DND-41 (cell line): ENCODE data around the gene SMIM32.

ENCODE experiments used
- EZH2 ChIP-seq: IDR thresholded peaks from 3 replicates; pipeline ENCODE4 v1.6.1; 2012; ENCODE audit warnings: borderline replicate concordance, low read depth, mild to moderate bottlenecking, moderate library complexity, low read length, inconsistent platforms; ENCODE audit not compliant: severe bottlenecking
- TF ChIP-seq, protein P1 (sequence below): IDR thresholded peaks from 2 replicates; pipeline ENCODE4 v1.5.1; 2012; ENCODE audit warnings: borderline replicate concordance, low read length, moderate library complexity, mild to moderate bottlenecking; ENCODE audit not compliant: poor library complexity, severe bottlenecking; ENCODE audit errors: extremely low read depth

DNA sequence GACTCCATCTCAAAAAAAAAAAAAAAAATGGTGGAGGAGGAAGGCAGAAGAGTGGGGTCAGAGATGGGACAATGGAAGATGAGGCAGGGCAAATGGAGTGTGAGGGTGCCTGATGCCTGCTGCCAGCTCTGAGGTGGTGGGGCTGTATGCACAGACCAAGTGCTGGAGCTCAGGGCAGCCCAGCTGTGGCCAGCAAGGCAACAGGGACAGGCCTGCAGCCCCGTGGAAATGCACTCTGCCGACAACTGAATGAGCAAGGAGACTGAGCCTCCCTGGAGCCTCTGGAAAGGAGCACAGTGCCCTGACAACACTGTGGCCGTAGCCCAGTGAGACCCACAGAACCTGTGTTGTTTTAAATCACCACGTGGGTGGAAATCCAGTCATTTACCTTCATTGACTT is 22.9 kb upstream of the SMIM32 start:
- TF ChIP-seq, protein P1, sequence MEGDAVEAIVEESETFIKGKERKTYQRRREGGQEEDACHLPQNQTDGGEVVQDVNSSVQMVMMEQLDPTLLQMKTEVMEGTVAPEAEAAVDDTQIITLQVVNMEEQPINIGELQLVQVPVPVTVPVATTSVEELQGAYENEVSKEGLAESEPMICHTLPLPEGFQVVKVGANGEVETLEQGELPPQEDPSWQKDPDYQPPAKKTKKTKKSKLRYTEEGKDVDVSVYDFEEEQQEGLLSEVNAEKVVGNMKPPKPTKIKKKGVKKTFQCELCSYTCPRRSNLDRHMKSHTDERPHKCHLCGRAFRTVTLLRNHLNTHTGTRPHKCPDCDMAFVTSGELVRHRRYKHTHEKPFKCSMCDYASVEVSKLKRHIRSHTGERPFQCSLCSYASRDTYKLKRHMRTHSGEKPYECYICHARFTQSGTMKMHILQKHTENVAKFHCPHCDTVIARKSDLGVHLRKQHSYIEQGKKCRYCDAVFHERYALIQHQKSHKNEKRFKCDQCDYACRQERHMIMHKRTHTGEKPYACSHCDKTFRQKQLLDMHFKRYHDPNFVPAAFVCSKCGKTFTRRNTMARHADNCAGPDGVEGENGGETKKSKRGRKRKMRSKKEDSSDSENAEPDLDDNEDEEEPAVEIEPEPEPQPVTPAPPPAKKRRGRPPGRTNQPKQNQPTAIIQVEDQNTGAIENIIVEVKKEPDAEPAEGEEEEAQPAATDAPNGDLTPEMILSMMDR, result no peak
- TF ChIP-seq EZH2, result no peak
